ENCODE results near the gene GHRHR.

- TF ChIP-seq, protein P1, sequence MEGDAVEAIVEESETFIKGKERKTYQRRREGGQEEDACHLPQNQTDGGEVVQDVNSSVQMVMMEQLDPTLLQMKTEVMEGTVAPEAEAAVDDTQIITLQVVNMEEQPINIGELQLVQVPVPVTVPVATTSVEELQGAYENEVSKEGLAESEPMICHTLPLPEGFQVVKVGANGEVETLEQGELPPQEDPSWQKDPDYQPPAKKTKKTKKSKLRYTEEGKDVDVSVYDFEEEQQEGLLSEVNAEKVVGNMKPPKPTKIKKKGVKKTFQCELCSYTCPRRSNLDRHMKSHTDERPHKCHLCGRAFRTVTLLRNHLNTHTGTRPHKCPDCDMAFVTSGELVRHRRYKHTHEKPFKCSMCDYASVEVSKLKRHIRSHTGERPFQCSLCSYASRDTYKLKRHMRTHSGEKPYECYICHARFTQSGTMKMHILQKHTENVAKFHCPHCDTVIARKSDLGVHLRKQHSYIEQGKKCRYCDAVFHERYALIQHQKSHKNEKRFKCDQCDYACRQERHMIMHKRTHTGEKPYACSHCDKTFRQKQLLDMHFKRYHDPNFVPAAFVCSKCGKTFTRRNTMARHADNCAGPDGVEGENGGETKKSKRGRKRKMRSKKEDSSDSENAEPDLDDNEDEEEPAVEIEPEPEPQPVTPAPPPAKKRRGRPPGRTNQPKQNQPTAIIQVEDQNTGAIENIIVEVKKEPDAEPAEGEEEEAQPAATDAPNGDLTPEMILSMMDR (IDR thresholded peaks at IDR 0.05) = no peak
- no peak for TF ChIP-seq POLR2A (IDR thresholded peaks at IDR 0.05)
Measured at GRCh38 chr7:30997316-30997715, 33.6 kb downstream of the GHRHR start.
